A673 (cell line): Measurements from ENCODE around the gene SPATA2. TPM values are rescaled to one million over a fixed set of nuclear protein-coding genes. Genes with fewer than 3 reads are reported as not detected.

Experiments
- BruUV-seq: library from RNA; stranded (reverse); fragments of 400-500 nt; replicated peaks from 2 replicates; lab custom pipeline; 2021; lab: Mats Ljungman, UMichigan
- CTCF ChIA-PET: fragments of 300-600 bp; sonication (Branson Sonifier 250); formaldehyde crosslinking; loops from one replicate; lab custom pipeline; 2022; ENCODE audit warnings: antibody characterized with exemption; lab: Charles Lee
- POLR2A ChIA-PET: fragments of 300-600 bp; sonication (Branson Sonifier 250); formaldehyde crosslinking; loops from one replicate; lab custom pipeline; 2022; ENCODE audit warnings: antibody characterized with exemption; ENCODE audit not compliant: low non-redundant PET; lab: Charles Lee
- DNase-seq: peaks from one replicate; pipeline ENCODE4 v3.0.0-alpha.2; 2015; ENCODE audit warnings: low spot score
- H3K27ac ChIP-seq: fragments of 200-600 bp; sonication (generic); 2 replicates; pipeline ENCODE4 v1.5.1; 2016; ENCODE audit warnings: mixed run types, low read depth, mild to moderate bottlenecking, mixed read lengths, antibody characterized with exemption, low read length; ENCODE audit not compliant: poor library complexity, severe bottlenecking
- H3K27me3 ChIP-seq: fragments of 200-600 bp; sonication (generic); replicated peaks from 2 replicates; pipeline ENCODE4 v1.6.1; 2017; ENCODE audit warnings: mixed run types, low read depth, mild to moderate bottlenecking, mixed read lengths, antibody characterized with exemption, low read length; ENCODE audit not compliant: insufficient read depth, poor library complexity
- H3K36me3 ChIP-seq: fragments of 200-600 bp; sonication (generic); 2 replicates; pipeline ENCODE4 v1.6.1; 2016; ENCODE audit warnings: mixed run types, mild to moderate bottlenecking, mixed read lengths, antibody characterized with exemption, low read length; ENCODE audit not compliant: insufficient read depth, poor library complexity, severe bottlenecking
- H3K4me1 ChIP-seq: fragments of 200-600 bp; sonication (generic); 2 replicates; pipeline ENCODE4 v1.6.1; 2017; ENCODE audit warnings: mixed run types, mild to moderate bottlenecking, mixed read lengths, antibody characterized with exemption, low read length; ENCODE audit not compliant: insufficient read depth, poor library complexity, severe bottlenecking
- H3K4me3 ChIP-seq: fragments of 200-600 bp; sonication (generic); 2 replicates; pipeline ENCODE4 v1.5.1; 2016; ENCODE audit warnings: low read depth, mixed run types, mild to moderate bottlenecking, mixed read lengths, low read length; ENCODE audit not compliant: poor library complexity, severe bottlenecking
- H3K9me3 ChIP-seq: fragments of 200-600 bp; sonication (generic); 2 replicates; pipeline ENCODE4 v1.6.1; 2016; ENCODE audit warnings: mixed run types, low read depth, mild to moderate bottlenecking, mixed read lengths, antibody characterized with exemption, low read length; ENCODE audit not compliant: poor library complexity, severe bottlenecking
- CTCF ChIP-seq: fragments of 300-800, 200-600 bp; sonication (generic); conservative IDR thresholded peaks from 2 replicates; pipeline ENCODE4 v1.5.1; 2017; ENCODE audit warnings: low read depth, mild to moderate bottlenecking, antibody characterized with exemption, low read length, moderate library complexity, mixed read lengths
- EZH2 ChIP-seq: fragments of 200-600 bp; sonication (generic); IDR thresholded peaks from 2 replicates; pipeline ENCODE4 v1.6.1; 2017; ENCODE audit warnings: borderline replicate concordance, low read depth, mild to moderate bottlenecking, mixed read lengths, antibody characterized with exemption, low read length; ENCODE audit not compliant: poor library complexity, severe bottlenecking
- intact Hi-C: fragments of 100-400 bp; cut with micrococcal nuclease; formaldehyde crosslinking; loops from one replicate; pipeline ENCODE4 v1.10.0; 2022; ENCODE audit not compliant: unreplicated experiment
- total RNA-seq: library from RNA; stranded (reverse); gene quantifications from 2 replicates; pipeline ENCODE4 v1.2.3, GENCODE V29; 2021

Gene SPATA2
- total RNA-seq, 1 experiment from 2014 or later, result 9.2 TPM

GRCh38 chr20:49945306-49945700, 30.0 kb upstream of the SPATA2 start:
- no peak overlapping the region for H3K27ac ChIP-seq
- no TSS peak for BruUV-seq
- no peak for TF ChIP-seq EZH2
- no peak for TF ChIP-seq CTCF
- intact Hi-C loops, result no loop called here
- CTCF ChIA-PET, result no interaction called here
- H3K27me3 ChIP-seq, result no peaks in the 10 kb centered on the region
- H3K4me3 ChIP-seq, result no peak overlapping the region
- POLR2A ChIA-PET, result no interaction called here
- peaks cover 65% of the 10 kb centered on the region for H3K36me3 ChIP-seq
- no peaks in the 10 kb centered on the region for H3K4me1 ChIP-seq
- DNase-seq, result no peak
- H3K9me3 ChIP-seq, result no peaks in the 10 kb centered on the region

- H3K36me3 ChIP-seq, result peaks cover 64% of the 10 kb centered on the region
Measured at GRCh38 chr20:49942942-49943341, 27.6 kb upstream of the SPATA2 start.

GRCh38 chr20:49942303-49942702, 27.0 kb upstream of the SPATA2 start:
- ChIA-PET POLR2A (no interaction called here), CTCF (no interaction called here)
- intact Hi-C loops, result no loop called here
- Histone ChIP-seq H3K9me3 (no peaks in the 10 kb centered on the region), H3K4me1 (peaks cover 14% of the 10 kb centered on the region), H3K27ac (no peak overlapping the region), H3K27me3 (no peaks in the 10 kb centered on the region), H3K4me3 (no peak overlapping the region), H3K36me3 (peaks cover 62% of the 10 kb centered on the region)
- DNase-seq, result no peak
- TF ChIP-seq EZH2, result no peak
- TF ChIP-seq CTCF, result no peak
- BruUV-seq, result no TSS peak

More at GRCh38 chr20:49942942-49943341, 27.6 kb upstream of the SPATA2 start:
- Histone ChIP-seq H3K27me3 (no peaks in the 10 kb centered on the region), H3K4me3 (no peak overlapping the region), H3K9me3 (no peaks in the 10 kb centered on the region), H3K27ac (no peak overlapping the region), H3K4me1 (peaks cover 8% of the 10 kb centered on the region)
- TF ChIP-seq CTCF (no peak), EZH2 (no peak)
- POLR2A ChIA-PET, result interaction anchor here (0.5 kb wide), 1 partner anchor 252 kb away, joined by 3 read pairs; no protein-coding TSS in a partner anchor
- intact Hi-C loops, result no loop called here
- no TSS peak for BruUV-seq
- CTCF ChIA-PET, result no interaction called here
- no peak for DNase-seq
